ENCODE data around the gene RSPH10B2. TPM values are rescaled to one million over a fixed set of nuclear protein-coding genes. Genes with fewer than 3 reads are reported as not detected.
"Not testable (repeated sequence)": the region's sequence is repeated elsewhere in the genome, so short reads cannot be mapped to it uniquely, and the experiment has no call there.

RSPH10B2 gene
- total RNA-seq = 0.20 and 0.35 TPM in 2 replicates

DNA sequence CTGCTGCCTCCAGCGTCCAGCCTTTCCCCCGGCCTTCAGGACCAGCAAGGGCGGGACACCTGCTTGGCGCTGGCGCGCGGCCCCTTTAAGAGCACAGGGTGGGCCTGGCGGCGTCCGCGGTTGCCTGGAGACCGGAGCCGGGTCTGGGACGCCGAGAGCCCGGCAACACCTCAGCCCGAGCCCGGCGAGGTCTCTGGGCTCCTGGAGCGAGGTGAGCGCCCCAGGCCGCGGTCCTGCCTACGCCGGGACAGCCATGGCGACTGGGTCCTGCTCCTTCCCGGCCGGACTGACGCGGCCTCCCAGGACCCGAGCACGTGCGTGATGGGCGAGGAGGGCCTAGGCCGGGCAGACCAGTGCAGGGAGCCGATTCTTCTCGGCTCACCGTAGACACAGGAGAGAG, at the start of gene RSPH10B2:
TSS of gene RSPH10B2 (plus strand) at position 140 of the 400 bp plus-strand sequence. CDS start 3,575 bp downstream, outside the sequence.
- not testable (repeated sequence) for DNase-seq (ENCODE audit: low read depth)

DNA sequence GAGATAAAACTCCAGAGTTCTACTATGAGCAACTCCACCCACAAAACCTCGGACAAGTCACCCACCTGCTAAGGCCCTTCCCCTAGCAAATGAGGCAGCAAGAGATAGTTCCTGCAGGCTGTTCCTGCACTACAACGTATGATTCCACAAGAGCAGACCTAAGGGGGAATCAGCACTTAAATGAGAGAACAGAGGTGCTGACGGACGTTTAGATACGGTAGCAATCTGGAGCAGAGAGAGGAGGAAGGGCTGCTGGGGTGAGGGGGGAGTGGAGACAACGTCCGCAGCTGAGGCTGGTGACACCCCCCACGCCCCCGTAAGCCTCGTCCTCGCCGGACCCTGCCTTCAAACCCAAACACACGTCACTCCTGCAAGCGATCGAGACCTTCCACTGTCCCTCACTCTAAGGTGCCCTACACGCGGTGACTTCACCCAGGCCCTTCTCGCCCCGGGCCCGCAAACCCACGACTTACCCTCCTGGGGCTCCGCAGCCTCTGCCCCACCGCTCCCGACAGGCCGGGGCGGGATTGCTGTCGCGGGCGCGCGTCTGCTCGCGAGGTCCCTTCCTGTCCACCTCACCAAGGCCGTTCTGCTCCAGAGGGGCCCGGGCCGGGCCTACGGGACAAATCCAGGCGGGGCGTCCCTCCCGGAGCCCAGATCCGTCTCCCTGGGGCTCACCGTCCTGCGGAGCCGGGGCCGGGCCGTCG, 47.8 kb upstream of the RSPH10B2 start:
- peak; percentile 28 for DNase-seq (ENCODE audit: low read depth)

DNA sequence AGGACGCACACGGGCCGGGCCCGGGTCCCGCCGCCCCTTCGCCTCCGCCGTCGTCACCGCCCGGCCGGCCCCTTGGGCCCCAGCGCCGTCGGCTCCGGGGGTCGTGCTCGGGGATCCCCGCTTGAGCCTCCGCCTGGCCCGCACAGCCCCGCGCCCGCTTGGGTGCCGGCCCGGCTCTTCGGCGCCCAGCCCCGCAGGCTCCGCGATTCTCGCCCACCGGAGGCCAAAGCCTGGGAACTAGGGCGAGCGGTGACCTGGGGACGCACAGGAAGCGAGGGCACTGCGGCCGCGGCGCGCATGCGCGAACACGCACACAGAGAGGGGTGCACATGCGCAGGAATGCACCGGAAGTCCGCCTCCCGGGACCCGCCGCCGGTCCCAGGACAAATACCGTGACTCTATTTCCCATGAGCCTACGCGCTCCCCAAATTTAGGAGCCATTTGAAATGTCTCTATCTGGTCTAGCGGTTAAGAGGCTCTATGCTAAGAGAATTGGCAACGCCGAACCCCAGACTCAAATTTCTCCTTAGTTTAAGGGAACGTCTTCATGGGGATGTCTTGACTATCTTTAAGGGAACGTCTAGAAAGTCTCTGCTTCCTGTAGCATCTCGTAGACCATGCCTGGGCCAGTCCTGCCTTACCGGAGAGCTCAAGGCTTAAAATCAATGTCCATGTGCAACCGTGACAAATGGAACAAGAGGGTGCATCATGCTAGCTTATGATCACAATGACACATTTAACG, 47.1 kb upstream of the RSPH10B2 start, which contains the start of gene ZNF12:
TSS of gene ZNF12 (minus strand) at position 282 of the 742 bp plus-strand sequence. CDS start 1,774 bp downstream, outside the sequence.
- DNase-seq (ENCODE audit: low read depth) = peak; percentile 86

DNA sequence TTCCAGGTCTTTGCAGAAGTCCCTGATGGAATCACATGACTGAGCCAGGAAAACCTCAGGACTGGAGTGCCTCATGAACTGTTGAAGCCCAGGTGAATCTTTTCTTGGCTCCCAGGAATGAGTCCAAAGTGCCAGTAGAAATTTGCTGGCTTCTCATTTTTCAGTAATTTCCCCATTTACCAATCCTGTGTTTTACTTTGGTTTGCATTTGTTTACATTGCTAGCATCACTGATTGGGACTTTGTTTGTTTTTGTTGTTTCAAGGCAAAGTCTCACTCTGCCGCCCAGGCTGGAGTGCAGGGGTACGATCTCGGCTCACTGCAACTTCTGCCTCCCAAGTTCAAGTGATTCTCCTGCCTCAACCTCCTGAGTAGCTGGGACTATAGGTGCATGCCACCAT, 45.6 kb upstream of the RSPH10B2 start:
- no peak for DNase-seq (ENCODE audit: low read depth)

DNA sequence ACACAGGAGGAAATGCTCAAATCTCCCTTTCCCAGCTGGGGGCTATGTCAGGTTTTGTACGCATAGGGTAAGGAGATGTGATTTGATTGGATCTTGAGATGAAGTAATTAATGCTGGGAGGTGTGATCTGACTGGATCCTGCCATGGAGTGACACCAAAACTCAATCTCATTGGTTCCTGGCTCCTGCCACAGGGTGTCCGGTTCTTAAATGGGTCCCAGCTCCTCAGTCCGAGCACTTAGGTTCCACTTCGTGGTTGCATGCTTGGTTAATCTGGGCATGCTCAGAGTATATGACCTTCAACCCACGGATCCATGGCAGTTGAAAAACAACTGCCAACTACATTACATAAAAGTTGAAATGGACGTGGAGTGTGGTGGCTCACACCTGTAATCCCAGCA, 44.1 kb upstream of the RSPH10B2 start:
- no peak for DNase-seq (ENCODE audit: low read depth)

DNA sequence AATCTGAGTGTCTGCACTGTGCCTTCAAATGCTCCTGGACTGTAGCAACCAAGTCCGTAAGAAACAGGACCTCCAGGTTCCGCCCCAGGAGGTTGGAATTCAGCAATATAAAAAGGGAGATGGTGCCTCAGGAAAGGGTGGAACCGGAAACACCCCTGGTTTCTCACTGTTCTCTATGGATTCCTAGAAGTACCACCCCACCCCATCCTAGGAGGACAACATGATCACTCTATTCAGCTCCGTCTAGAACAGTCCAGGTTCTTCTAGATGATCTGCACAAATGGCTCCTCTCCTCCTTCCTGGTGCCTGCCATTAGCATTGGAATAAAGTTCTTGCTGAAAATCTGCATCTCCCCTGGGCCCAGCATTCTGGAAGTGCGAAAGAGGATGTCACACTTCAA, 39.5 kb upstream of the RSPH10B2 start:
- DNase-seq (ENCODE audit: low read depth) = no peak

DNA sequence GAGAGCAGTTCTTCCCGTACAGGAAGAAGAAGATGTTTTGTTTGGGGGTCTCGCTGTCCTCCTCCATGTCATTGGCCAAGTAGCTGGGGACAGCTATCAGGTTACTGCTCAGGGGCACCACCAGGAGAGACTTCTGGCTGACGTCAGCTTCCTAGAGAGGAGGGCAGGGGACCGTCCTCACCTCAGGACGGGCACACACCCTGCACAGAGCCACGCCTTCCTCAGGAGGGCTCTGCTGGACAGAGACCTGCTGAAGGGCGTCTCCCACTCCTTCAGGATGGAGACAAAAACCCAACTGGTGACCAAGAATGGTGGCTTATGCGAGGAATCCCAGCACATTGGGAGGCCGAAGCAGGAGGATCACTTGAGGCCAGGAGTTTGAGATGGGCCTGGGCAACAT, 38.0 kb upstream of the RSPH10B2 start:
- not testable (repeated sequence) for DNase-seq (ENCODE audit: low read depth)

DNA sequence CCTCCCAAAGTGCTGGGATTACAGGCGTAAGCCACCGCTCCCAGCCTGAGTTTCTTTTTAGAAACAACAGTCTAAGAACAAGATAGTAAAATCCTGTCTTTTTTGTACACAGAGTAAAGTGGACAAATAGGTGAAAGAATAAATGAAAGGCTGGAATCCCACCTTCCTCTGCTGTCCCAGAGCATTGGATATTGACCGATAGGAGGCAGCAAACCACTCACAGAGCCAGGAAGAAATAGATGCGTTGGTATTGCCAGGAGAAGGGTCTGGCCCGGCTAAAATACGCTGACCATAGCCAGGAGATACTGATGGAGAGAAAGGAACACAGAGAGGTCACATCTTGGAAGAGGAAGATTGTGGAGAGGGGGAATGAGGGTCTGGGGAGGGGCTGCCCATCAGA, 35.8 kb upstream of the RSPH10B2 start:
- DNase-seq (ENCODE audit: low read depth) = no peak

DNA sequence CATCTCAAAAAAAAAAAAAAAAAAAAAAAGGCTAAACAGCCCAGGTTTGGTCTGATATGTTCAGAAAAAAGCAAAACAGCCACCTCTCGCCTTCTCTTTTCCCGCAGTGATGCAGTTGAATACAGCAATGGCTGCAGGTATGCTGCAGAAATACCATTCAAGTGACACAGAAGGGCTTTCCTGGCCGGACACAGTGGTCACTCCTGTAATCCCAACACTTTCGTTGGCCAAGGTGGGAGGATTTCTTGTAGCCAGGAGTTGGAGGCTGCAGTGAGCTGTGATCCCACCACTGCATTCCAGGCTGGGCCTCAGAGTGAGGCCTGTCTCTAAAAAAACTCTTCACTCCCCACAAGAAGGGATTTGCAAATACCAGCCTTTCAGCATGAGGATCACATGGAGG, 29.6 kb upstream of the RSPH10B2 start:
- not testable (repeated sequence) for DNase-seq (ENCODE audit: low read depth)

DNA sequence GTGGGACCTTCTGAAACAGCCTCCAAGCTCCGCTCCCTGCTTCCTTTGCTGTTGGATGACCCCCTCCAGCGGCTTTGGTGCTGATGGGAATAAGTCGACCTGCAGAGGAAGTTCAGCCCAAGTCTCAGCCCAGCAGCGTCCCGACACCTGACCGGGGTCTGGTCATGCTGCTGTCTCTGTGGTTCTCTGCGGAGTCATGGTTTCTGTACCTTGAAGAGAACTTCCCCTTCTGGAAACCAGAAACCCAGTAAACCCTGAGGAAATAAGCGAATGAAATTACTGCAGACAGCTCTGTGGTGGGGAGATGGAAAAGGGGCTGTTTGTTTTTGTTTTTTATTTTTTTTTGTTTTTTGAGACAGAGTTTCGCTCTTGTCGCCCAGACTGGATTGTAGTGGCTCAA, 28.9 kb upstream of the RSPH10B2 start:
- no peak for DNase-seq (ENCODE audit: low read depth)

DNA sequence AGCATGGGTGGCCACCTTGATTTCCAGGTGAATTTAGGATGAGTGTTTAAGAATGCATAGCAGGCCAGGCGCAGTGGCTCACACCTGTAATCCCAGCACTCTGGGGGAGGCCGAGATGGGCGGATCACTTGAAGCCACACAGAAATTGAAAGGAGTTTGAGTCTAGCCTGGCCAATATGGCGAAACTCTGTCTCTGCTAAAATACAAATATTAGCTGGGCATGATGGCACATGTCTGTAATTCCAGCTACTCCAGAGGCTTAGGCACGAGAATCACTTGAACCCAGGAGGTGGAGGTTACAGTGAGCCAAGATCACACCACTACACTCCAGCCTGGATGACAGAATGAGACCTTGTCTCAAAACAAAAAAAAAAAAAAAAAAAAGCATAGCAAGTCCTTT, 27.6 kb upstream of the RSPH10B2 start:
- DNase-seq (ENCODE audit: low read depth) = not testable (repeated sequence)

DNA sequence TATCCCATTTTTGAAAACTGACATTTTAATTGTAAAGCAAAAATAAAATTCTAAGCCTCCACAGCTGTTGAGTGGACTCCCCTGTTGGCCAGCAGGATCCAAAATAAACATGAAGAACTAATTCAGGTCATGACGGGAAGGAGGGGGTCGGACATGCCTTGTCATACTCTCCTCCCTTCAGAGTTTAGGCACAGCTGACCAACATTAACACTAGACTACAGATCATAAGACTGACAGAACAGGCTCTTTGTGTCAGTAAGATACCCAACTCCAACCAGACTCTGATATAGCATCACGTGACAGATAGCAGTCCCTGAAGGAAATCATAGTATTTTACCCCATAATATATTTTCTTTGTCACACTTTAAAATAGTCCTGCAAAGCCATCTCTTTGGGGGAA, 26.2 kb upstream of the RSPH10B2 start:
- DNase-seq (ENCODE audit: low read depth) = no peak

DNA sequence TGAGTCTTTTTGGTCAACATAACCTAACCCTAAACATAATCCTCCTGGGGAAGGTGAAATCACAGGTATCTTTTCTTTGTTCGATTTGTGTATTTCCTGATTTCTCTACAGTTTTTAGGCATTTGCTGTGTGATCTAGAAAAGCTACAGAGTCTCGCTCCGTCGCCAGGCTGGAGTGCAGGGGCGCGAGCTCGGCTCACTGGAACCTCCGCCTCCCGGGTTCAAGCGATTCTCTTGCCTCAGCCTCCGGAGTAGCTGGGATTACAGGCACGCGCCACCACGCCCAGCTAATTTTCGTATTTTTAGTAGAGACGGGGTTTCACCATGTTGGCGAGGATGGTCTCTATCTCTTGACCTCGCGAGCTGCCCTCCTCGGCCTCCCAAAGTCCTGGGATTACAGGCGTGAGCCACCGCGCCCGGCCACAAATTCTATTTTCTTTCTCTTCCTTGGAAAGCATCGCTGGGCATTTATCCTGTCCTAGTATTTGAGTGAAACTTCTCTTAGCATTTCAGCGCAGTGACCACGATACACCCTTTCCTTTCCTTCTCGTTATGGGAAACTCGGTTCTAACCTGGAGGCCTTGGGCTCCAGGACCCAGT, 24.9 kb upstream of the RSPH10B2 start:
- not testable (repeated sequence) for DNase-seq (ENCODE audit: low read depth)

DNA sequence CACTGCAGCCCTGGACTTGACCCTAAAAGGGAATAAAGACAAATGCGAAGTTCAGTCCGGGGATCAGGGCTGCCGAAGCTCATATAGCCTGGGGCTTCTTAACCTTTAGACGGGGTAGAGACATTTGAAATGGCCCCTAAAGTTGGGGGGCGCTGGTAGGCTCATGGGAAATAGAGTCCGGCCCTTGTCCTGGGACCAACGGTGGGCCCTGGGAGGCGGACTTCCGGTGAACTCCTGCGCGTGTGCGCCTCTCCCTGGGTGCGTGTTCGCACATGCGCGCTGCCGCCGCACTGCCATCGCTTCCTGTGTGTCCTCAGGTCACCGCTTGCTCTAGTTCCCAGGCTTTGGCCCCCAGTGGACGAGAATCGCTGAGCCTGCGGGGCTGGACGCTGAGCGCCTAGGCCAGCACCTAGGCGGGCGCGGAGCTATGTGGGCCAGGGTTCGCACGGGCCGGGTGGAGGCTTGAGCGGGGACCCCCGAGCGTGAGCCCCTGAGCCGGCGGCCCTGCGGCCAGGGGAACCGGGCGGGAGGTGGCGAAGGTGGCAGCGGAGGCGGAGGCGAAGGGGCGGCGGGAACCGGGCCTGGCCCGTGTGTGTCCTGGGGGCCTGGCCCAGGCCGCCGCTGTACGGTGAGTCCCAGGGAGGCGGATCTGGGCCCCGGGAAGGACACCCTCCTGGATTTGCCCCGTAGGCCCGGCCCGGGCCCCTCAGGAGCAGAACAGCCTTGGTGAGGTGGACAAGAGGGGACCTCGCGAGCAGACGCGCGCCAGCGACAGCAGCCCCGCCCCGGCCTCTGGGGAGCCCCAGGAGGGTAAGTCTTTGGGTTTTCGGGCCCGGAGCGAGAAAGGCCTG, 24.2 kb upstream of the RSPH10B2 start:
- peak; percentile 86 for DNase-seq (ENCODE audit: low read depth)

DNA sequence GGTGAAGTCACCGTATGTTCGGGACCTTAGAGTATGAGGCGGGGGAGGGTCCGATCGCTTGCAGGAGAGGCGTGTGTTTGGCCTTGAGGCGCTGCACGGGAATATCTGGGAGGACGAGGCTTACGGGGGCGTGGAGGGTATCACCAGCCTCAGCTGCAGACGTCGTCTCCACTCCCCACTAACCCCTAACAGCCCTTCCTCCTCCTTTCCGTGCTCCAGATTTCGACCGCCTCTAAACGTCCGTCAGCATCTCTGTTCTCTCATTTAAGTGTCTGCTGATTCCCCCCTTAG, 23.6 kb upstream of the RSPH10B2 start:
- no peak for DNase-seq (ENCODE audit: low read depth)

DNA sequence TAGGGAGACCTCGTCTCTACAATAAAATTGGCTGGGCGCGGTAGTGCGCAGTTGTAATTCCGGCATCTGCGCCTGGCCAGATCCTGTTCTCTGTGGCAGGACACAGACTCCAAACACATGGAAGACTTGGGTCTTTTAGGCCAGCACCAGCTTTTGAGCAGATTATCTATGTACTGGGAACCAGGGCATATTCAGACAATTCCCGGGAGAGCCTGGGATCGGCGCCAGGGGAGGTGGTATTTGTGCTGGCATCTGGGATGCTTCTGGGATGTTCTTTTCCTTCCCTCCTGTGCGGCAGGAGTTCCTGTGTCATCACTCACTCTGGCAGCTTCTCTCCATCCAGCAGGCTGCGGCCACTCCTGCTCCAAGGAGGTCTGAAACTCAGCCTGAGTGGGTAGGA, 15.5 kb upstream of the RSPH10B2 start:
- not testable (repeated sequence) for DNase-seq (ENCODE audit: low read depth)

DNA sequence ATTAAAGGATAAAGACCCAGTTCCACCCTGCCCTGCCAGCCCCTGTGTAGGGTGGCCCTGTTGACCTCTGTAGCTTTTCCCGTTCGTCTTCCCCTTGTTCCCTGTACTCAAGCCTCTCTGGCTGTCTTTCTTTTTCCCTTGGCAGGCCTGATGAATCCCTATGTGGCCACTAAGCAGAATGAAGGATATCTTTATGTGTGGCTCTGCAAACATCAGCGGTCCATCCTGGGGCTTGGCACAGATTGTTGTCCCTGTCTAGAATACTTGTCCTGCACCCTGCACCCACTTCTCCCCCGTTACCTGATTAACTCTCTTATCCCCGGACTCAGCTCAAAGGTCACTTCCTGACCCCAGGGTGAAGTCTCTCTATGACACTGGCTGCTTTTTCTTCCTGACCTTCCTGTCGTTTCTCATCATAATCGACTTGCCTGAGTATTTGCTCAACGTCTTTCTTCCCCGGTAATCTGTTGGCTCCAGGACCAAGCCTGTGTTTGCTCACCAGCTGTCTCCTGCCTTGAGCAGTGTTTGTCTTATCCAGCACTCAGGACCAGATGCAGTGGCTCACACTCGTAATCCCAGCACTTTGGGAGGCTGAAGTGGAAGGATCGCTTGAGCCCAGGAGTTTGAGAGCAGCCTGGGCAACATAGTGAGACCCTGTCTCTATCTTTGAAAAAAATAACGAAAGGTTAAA, 9.3 kb upstream of the RSPH10B2 start:
- DNase-seq (ENCODE audit: low read depth) = not testable (repeated sequence)

DNA sequence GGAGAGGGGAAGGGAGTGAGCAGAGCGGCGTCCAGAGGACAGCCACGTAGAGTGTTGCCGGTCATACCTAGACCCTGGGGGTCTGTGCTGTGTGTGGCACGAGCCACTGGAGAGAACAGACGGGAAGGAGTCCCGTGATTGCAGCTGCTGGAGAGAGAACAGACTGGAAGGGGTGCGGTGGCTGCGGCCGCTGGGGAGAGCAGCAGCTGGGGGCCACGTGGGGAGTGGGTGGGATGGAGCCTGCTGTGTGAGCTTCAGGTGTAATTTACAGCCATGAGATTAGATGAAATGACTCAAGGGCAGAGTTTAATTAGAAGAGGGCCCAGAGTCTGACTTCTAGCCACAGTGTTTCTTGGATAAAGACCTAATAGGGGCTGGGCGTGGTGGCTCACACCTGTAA, 4.6 kb upstream of the RSPH10B2 start:
- not testable (repeated sequence) for DNase-seq (ENCODE audit: low read depth)

DNA sequence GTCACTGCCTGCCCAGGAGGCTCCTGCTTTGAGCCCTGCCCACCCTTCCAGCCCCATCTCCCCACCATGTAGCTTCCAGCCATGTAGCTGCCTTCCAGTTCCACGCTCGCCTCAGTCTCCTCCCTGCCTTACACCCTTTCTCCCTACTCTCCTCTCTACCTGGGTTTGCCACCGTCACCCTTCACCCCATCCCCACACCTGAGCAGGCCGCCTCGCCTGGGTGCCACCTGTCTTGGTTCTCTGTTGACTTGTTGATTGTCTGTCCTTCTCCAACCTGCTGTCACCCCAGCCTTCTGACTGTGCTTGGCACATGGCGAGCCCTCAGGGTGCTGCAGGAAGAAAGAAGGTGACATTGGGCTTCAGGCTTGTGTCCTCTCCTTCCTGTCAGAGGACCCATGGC, 3.7 kb upstream of the RSPH10B2 start:
- DNase-seq (ENCODE audit: low read depth) = not testable (repeated sequence)

DNA sequence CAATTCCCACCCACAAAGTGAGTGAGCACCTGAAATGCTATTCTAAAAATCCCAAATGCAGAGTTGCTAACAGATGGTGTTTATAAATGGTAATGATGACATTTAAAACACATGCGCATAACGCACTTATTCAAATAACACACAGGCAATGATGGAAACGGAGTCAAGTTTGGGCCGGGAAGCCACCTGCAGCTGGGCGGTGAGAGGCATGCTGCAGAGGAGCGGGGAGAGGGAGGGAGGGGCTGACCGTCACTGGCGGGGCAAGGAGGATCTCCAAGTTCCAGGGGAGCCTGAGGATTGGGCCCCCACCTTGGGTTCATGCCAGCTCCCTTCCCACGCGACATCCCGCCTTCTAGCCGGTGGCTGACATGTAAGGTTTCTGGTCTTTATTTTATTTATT, 7.3 kb downstream of the RSPH10B2 start:
- not testable (repeated sequence) for DNase-seq (ENCODE audit: low read depth)

DNA sequence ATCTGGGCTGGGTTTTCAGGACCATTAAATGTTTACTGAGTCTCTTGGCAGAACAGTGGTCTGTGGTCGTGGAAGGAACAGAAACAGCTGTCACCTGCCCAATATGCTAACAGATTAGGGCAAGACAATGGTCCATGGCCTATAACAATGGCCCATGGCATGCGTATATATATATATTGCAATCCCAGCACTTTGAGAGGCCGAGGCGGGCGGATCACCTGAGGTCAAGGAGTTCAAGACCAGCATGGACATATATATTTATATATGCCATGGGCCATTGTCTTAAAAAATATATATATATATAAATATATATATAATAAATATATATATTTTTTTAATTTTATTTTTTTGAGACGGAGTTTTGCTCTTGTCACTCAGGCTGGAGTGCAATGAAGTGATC, 27.7 kb downstream of the RSPH10B2 start:
- not testable (repeated sequence) for DNase-seq (ENCODE audit: low read depth)
